ENCODE results near the gene SYNM. TPM values are rescaled to one million over a fixed set of nuclear protein-coding genes. Genes with fewer than 3 reads are reported as not detected.

The SYNM gene
- total and polyA plus RNA-seq, 2 donors, result 3.4 to 10.5 TPM

DNA sequence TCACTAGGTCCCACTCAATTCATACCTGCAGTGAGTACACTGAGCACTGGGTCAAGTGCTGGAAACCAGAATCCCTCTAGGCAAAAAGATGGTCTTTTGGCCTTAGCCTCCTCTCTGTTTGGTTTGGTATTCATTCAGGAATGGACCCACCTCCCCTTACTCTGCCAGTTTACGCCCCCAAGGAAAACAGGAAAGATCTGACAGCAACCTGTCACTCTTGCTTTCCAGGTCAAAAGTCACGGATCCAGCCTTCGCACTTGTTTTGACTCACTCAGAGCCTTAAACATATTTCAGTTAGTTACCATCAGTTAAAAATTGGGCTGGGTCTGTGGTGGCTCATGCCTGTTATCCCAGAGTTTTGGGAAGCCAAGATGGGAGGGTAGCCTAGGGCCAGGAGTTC lies 68.1 kb downstream of the SYNM start:
- no peaks in the 10 kb centered on the region for H3K36me3 ChIP-seq (ENCODE audit: control insufficient read depth in 2 of 2, insufficient read depth in 2 of 2, low read length in 1 of 2)
- no peak overlapping the region for H3K27ac ChIP-seq (ENCODE audit: low read depth in 1 of 2, low read length in 1 of 2)
- WGBS, result 98% methylated on average over 3 of the region's 3 CpGs

DNA sequence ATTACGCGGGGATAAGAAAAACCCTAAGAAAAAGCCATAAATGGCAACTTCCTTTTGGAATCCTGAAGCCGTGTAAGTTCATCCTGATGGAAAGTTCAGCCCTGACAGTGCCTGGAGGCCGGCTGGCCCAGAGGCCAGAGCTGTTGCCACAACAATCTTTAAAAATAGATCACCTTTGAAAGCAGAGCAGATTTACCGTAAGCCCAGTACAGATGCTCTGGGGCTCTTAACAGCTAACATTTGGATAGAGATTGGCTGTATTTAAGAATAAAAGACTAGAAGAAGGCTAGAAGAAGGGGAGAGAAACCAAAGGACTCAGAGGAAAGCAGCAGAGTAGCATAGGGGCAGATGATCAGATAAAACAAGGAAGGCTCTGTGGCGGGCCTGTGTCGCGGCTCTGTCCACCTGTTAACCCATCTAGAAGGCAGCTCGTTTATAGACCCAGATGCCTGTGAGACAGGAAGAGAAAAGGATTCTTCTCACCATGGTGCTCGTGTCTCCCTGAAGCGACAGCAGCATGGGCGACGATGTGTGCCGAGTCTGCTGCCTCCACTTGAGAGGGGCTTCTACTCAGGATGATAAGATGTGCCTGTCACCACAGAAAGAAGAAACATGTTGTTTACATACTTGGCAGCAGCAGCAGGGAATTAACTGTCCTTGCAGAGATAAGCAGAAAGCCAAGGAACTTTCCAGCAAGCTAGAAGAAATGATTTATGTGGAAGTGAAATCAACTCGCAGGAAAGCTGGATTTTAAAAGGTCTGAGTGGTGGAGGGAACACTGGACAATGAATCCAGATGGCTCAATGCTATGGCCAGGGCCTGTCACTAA lies 69.9 kb downstream of the SYNM start:
- Histone ChIP-seq H3K27me3 (ENCODE audit: control insufficient read depth in 2 of 2, insufficient read depth in 1 of 2, low read length in 1 of 2) (no peaks in the 10 kb centered on the region), H3K4me1 (ENCODE audit: control insufficient read depth in 2 of 2, insufficient read depth in 2 of 2, low read length in 2 of 2) (peaks cover 0 to 3% of the 10 kb centered on the region in 2 donors), H3K27ac (ENCODE audit: low read depth in 1 of 2, low read length in 1 of 2) (no peak overlapping the region), H3K4me3 (ENCODE audit: low read length in 2 of 2) (no peak overlapping the region), H3K36me3 (ENCODE audit: control insufficient read depth in 2 of 2, insufficient read depth in 2 of 2, low read length in 1 of 2) (no peaks in the 10 kb centered on the region), H3K9me3 (ENCODE audit: control insufficient read depth in 2 of 2, insufficient read depth in 1 of 2, low read length in 1 of 2) (no peaks in the 10 kb centered on the region)
- no peak for DNase-seq (ENCODE audit: low read depth in 6 of 9, low spot score in 9 of 9)
- 86% methylated on average over 15 of the region's 15 CpGs for WGBS

More for the DNA sequence above, 68.1 kb downstream of the SYNM start:
- Histone ChIP-seq H3K27me3 (ENCODE audit: control insufficient read depth in 2 of 2, insufficient read depth in 1 of 2, low read length in 1 of 2) (no peaks in the 10 kb centered on the region), H3K4me3 (ENCODE audit: low read length in 2 of 2) (no peak overlapping the region), H3K9me3 (ENCODE audit: control insufficient read depth in 2 of 2, insufficient read depth in 1 of 2, low read length in 1 of 2) (no peaks in the 10 kb centered on the region), H3K4me1 (ENCODE audit: control insufficient read depth in 2 of 2, insufficient read depth in 2 of 2, low read length in 2 of 2) (peaks cover 0 to 3% of the 10 kb centered on the region in 2 donors)
- DNase-seq (ENCODE audit: low read depth in 6 of 9, low spot score in 9 of 9), result no peak

DNA sequence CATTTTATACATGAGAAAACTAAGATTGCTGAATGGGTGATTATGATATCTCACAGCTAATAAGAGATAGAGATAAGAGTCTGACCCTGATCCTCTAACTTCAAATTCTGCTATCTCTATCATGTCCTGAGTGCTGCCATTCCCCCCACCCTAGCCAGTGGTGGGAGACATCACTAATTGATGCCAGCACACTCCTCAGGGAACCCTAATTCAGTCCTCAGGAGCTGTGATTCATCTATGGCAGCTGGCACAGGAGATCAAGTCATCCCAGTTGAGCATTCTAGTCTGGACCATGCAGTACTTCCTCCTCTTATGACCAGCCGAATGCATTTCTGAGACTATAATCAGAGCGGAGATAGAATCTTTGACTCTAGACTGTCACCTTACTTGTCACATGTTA lies 71.9 kb downstream of the SYNM start:
- no peaks in the 10 kb centered on the region for H3K9me3 ChIP-seq (ENCODE audit: control insufficient read depth in 2 of 2, insufficient read depth in 1 of 2, low read length in 1 of 2)
- no peak for DNase-seq (ENCODE audit: low read depth in 6 of 9, low spot score in 9 of 9)
- H3K4me1 ChIP-seq (ENCODE audit: control insufficient read depth in 2 of 2, insufficient read depth in 2 of 2, low read length in 2 of 2), result peaks cover 0 to 3% of the 10 kb centered on the region in 2 donors
- H3K36me3 ChIP-seq (ENCODE audit: control insufficient read depth in 2 of 2, insufficient read depth in 2 of 2, low read length in 1 of 2), result no peaks in the 10 kb centered on the region
- no peaks in the 10 kb centered on the region for H3K27me3 ChIP-seq (ENCODE audit: control insufficient read depth in 2 of 2, insufficient read depth in 1 of 2, low read length in 1 of 2)
- no peak overlapping the region for H3K27ac ChIP-seq (ENCODE audit: low read depth in 1 of 2, low read length in 1 of 2)
- H3K4me3 ChIP-seq (ENCODE audit: low read length in 2 of 2), result no peak overlapping the region
- WGBS, result 99% methylated on average over 2 of the region's 2 CpGs

DNA sequence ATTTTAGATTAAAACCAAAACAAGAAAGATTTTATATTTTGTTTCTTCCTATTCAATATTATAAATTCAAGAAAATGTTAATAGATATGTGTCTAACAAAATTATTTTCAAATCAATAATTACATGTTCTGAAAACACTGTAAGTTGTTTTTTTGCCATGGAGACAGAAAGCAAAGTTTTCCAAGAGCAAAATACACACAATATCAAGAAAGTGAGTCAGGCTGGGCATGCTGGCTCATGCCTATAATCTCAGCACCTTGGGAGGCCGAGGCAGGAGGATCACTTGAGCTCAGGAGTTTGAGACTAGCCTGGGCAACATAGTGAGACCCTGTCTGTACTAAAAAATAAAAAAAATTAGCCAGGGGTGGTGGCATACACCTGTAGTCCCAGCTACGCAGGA lies 72.8 kb downstream of the SYNM start:
- no peak for DNase-seq (ENCODE audit: low read depth in 6 of 9, low spot score in 9 of 9)
- H3K27me3 ChIP-seq (ENCODE audit: control insufficient read depth in 2 of 2, insufficient read depth in 1 of 2, low read length in 1 of 2), result no peaks in the 10 kb centered on the region
- 97% methylated on average over 2 of the region's 2 CpGs for WGBS
- H3K27ac ChIP-seq (ENCODE audit: low read depth in 1 of 2, low read length in 1 of 2), result no peak overlapping the region
- no peaks in the 10 kb centered on the region for H3K36me3 ChIP-seq (ENCODE audit: control insufficient read depth in 2 of 2, insufficient read depth in 2 of 2, low read length in 1 of 2)
- H3K9me3 ChIP-seq (ENCODE audit: control insufficient read depth in 2 of 2, insufficient read depth in 1 of 2, low read length in 1 of 2), result no peaks in the 10 kb centered on the region
- peaks cover 0 to 3% of the 10 kb centered on the region in 2 donors for H3K4me1 ChIP-seq (ENCODE audit: control insufficient read depth in 2 of 2, insufficient read depth in 2 of 2, low read length in 2 of 2)
- H3K4me3 ChIP-seq (ENCODE audit: low read length in 2 of 2), result no peak overlapping the region

DNA sequence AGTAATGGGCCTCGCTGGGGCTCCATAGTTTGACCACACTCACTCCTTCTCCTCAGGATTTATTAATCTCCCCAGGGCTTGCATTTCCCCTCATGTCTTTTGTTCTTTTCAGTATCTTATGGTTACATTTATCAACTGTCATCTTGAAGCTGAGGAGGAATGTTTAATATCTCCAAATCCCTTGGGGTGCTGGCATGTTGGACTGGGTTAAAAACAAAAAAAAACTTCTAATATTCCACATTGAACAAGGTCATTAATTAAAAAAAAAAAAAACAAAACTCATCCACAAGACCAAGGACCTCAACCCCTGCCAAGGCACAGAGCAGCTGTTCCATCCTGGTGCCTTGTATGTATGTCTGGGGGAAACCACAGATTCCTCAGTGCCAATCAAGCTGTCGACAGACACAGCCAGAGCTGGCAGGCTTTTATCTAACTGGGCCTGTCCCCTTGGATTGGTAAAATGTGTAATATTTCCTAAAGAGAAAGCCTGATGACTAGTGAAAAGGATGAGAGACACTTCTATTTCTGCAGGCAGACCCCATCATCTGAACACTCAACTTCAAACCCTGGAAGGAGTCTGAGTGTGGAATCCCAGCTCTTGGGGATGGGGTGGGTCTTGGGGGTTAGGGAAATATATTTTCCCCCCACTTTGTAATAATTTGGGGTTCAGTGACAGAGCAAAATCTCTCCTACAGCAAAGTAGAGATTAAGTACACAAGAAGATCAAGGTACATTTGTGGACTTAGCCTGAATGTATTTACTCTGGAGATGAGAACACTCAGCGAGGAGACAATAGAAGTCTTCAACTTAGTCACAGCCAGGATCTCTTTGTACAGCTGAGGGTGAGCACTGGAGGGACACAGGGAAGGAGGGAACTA lies 75.4 kb downstream of the SYNM start:
- Histone ChIP-seq H3K4me1 (ENCODE audit: control insufficient read depth in 2 of 2, insufficient read depth in 2 of 2, low read length in 2 of 2) (no peaks in the 10 kb centered on the region), H3K9me3 (ENCODE audit: control insufficient read depth in 2 of 2, insufficient read depth in 1 of 2, low read length in 1 of 2) (no peaks in the 10 kb centered on the region), H3K27me3 (ENCODE audit: control insufficient read depth in 2 of 2, insufficient read depth in 1 of 2, low read length in 1 of 2) (no peaks in the 10 kb centered on the region), H3K27ac (ENCODE audit: low read depth in 1 of 2, low read length in 1 of 2) (no peak overlapping the region), H3K4me3 (ENCODE audit: low read length in 2 of 2) (no peak overlapping the region), H3K36me3 (ENCODE audit: control insufficient read depth in 2 of 2, insufficient read depth in 2 of 2, low read length in 1 of 2) (no peaks in the 10 kb centered on the region)
- no peak for DNase-seq (ENCODE audit: low read depth in 6 of 9, low spot score in 9 of 9)
- WGBS, result 80% methylated on average over 3 of the region's 3 CpGs

DNA sequence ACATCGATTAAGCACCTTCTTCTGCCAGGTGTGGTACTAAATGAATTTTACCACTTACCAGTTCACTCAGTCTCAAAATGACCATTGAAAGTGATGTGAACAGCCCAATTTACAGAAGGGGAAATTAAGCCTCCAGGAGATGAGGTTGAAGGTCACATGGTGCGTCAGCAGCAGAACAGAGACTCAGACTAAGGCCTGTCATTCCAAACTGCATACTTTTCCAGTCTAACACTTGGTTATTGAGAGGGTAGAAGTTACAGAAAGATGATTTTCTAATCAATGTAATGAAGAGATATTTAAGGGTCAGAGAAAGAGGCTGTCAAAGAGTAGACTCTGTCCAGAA lies 76.1 kb downstream of the SYNM start:
- H3K27ac ChIP-seq (ENCODE audit: low read depth in 1 of 2, low read length in 1 of 2), result no peak overlapping the region
- no peaks in the 10 kb centered on the region for H3K4me1 ChIP-seq (ENCODE audit: control insufficient read depth in 2 of 2, insufficient read depth in 2 of 2, low read length in 2 of 2)
- no peak overlapping the region for H3K4me3 ChIP-seq (ENCODE audit: low read length in 2 of 2)
- no peak for DNase-seq (ENCODE audit: low read depth in 6 of 9, low spot score in 9 of 9)
- H3K36me3 ChIP-seq (ENCODE audit: control insufficient read depth in 2 of 2, insufficient read depth in 2 of 2, low read length in 1 of 2), result no peaks in the 10 kb centered on the region
- H3K9me3 ChIP-seq (ENCODE audit: control insufficient read depth in 2 of 2, insufficient read depth in 1 of 2, low read length in 1 of 2), result no peaks in the 10 kb centered on the region
- 100% methylated on average over 2 of the region's 2 CpGs for WGBS
- H3K27me3 ChIP-seq (ENCODE audit: control insufficient read depth in 2 of 2, insufficient read depth in 1 of 2, low read length in 1 of 2), result no peaks in the 10 kb centered on the region

DNA sequence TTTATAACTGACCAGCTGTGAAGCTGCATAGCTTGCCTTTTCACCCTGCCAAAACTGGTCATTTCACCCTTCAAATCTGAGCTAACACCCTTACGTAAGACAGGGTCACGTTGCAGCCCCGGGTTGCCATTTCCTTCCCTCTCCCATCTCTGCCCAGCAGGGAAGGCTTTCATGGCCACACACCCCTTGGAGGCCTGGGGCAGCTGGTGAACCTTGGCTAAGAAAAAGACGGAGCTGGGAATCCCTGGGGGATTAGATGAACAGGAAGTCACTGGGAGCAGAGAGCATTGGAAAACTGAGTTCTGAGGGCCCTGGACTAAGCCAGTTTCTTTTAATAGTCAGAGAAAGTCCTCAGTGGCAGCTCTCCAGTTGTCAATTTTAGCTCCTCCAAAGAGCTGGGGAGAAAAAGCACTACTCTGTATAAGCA lies 76.7 kb downstream of the SYNM start:
- 76% methylated on average over 4 of the region's 4 CpGs for WGBS
- Histone ChIP-seq H3K4me1 (ENCODE audit: control insufficient read depth in 2 of 2, insufficient read depth in 2 of 2, low read length in 2 of 2) (no peaks in the 10 kb centered on the region), H3K9me3 (ENCODE audit: control insufficient read depth in 2 of 2, insufficient read depth in 1 of 2, low read length in 1 of 2) (no peaks in the 10 kb centered on the region), H3K27ac (ENCODE audit: low read depth in 1 of 2, low read length in 1 of 2) (no peak overlapping the region), H3K27me3 (ENCODE audit: control insufficient read depth in 2 of 2, insufficient read depth in 1 of 2, low read length in 1 of 2) (no peaks in the 10 kb centered on the region), H3K36me3 (ENCODE audit: control insufficient read depth in 2 of 2, insufficient read depth in 2 of 2, low read length in 1 of 2) (no peaks in the 10 kb centered on the region), H3K4me3 (ENCODE audit: low read length in 2 of 2) (no peak overlapping the region)
- no peak for DNase-seq (ENCODE audit: low read depth in 6 of 9, low spot score in 9 of 9)

DNA sequence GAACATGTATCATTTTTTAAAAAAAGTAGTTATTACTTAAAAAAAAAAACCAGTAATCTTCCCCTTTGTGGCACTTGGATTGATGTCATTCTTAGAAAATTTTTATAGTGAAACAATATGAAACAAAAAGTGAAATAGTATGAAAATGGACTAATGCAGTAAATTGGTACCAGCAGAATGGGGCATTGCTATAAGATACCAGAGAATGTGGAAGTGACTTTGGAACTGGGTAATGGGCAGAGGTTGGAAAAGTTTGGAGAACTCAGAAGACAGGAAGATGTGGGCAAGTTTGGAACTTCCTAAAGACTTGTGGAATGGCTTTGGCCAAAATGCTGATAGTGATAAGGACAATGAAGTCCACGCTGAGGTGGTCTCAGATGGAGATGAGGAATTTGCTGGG lies 77.9 kb downstream of the SYNM start:
- whole genome bisulfite sequencing, result 99% methylated on average over 1 of the region's 1 CpG
- no peaks in the 10 kb centered on the region for H3K36me3 ChIP-seq (ENCODE audit: control insufficient read depth in 2 of 2, insufficient read depth in 2 of 2, low read length in 1 of 2)
- no peaks in the 10 kb centered on the region for H3K9me3 ChIP-seq (ENCODE audit: control insufficient read depth in 2 of 2, insufficient read depth in 1 of 2, low read length in 1 of 2)
- DNase-seq (ENCODE audit: low read depth in 6 of 9, low spot score in 9 of 9), result no peak
- no peaks in the 10 kb centered on the region for H3K4me1 ChIP-seq (ENCODE audit: control insufficient read depth in 2 of 2, insufficient read depth in 2 of 2, low read length in 2 of 2)
- no peaks in the 10 kb centered on the region for H3K27me3 ChIP-seq (ENCODE audit: control insufficient read depth in 2 of 2, insufficient read depth in 1 of 2, low read length in 1 of 2)
- no peak overlapping the region for H3K27ac ChIP-seq (ENCODE audit: low read depth in 1 of 2, low read length in 1 of 2)
- H3K4me3 ChIP-seq (ENCODE audit: low read length in 2 of 2), result no peak overlapping the region

Data from thymus (tissue), 11 donors.